Panc1 (cell line): Measurements from ENCODE around the gene TMEM117. TPM values are rescaled to one million over a fixed set of nuclear protein-coding genes. Genes with fewer than 3 reads are reported as not detected.

Experiments used
- ATAC-seq: fragments of 200-7000 bp; cut with Tn5 transposase; 2 replicates; pipeline ENCODE4 v1.9.1; 2020; ENCODE audit warnings: mild to moderate bottlenecking, moderate library complexity
- BruUV-seq: library from RNA; stranded (reverse); fragments of 400-500 nt; replicated peaks from 2 replicates; lab custom pipeline; 2021; lab: Mats Ljungman, UMichigan
- CTCF ChIA-PET: fragments of 300-600 bp; sonication (Branson Sonifier 250); formaldehyde crosslinking; loops from one replicate; lab custom pipeline; 2022; ENCODE audit warnings: antibody characterized with exemption; lab: Charles Lee
- POLR2A ChIA-PET: fragments of 300-600 bp; sonication (Branson Sonifier 250); formaldehyde crosslinking; loops from one replicate; lab custom pipeline; 2022; ENCODE audit warnings: antibody characterized with exemption; lab: Charles Lee
- DNase-seq: peaks from one replicate; pipeline ENCODE4 v3.0.0-alpha.2; 2010; ENCODE audit warnings: low read depth, low spot score
- H3K27ac ChIP-seq: 2 replicates; pipeline ENCODE4 v1.5.1; 2011; ENCODE audit warnings: mild to moderate bottlenecking, low read length, inconsistent platforms
- H3K27me3 ChIP-seq: fragments of 200-500 bp; sonication (Bioruptor generic); 2 replicates; pipeline ENCODE4 v1.6.0; 2014; ENCODE audit warnings: low read length, inconsistent platforms; ENCODE audit not compliant: control insufficient read depth, insufficient read depth
- H3K36me3 ChIP-seq: fragments of 200-500 bp; sonication (Bioruptor generic); 2 replicates; pipeline ENCODE4 v1.5.1; 2014; ENCODE audit warnings: inconsistent platforms, mild to moderate bottlenecking, low read length, moderate library complexity; ENCODE audit not compliant: control insufficient read depth, insufficient read depth
- H3K4me1 ChIP-seq: 2 replicates; pipeline ENCODE4 v1.5.1; 2011; ENCODE audit warnings: inconsistent platforms, mild to moderate bottlenecking, low read length, moderate library complexity; ENCODE audit not compliant: control insufficient read depth, insufficient read depth
- H3K4me3 ChIP-seq, 2 experiments: 2 replicates each; pipeline ENCODE4 v1.5.1; 2011 to 2012; ENCODE audit warnings: low read depth in 2 of 2, low read length in 2 of 2, mild to moderate bottlenecking in 2 of 2, inconsistent platforms in 1 of 2, moderate library complexity in 1 of 2
- H3K9me3 ChIP-seq: fragments of 200-500 bp; sonication (Bioruptor generic); 2 replicates; pipeline ENCODE4 v1.5.1; 2014; ENCODE audit warnings: low read depth, mild to moderate bottlenecking, inconsistent platforms, low read length, moderate library complexity; ENCODE audit not compliant: control insufficient read depth, insufficient read depth
- POLR2AphosphoS5 ChIP-seq: IDR thresholded peaks from 2 replicates; pipeline ENCODE4 v1.6.1; 2012; ENCODE audit warnings: mild to moderate bottlenecking, low read depth, low read length, moderate library complexity
- SIN3A ChIP-seq: IDR thresholded peaks from 2 replicates; pipeline ENCODE4 v1.6.1; 2012; ENCODE audit warnings: low read depth, mild to moderate bottlenecking, low read length, moderate library complexity, borderline replicate concordance; ENCODE audit not compliant: insufficient read depth
- TCF7L2 ChIP-seq: IDR thresholded peaks from 2 replicates; pipeline ENCODE4 v1.6.1; 2011; ENCODE audit warnings: mild to moderate bottlenecking, low read depth, low read length, inconsistent platforms
- in situ Hi-C: cut with HindIII; loops from 2 replicates; pipeline ENCODE4 v1.10.0; 2016; ENCODE audit warnings: low sequenced_read_pairs, low pct_unique_long_range_greater_than_20kb
- intact Hi-C: fragments of 100-400 bp; cut with micrococcal nuclease; formaldehyde crosslinking; loops from one replicate; pipeline ENCODE4 v1.10.0; 2022; ENCODE audit not compliant: unreplicated experiment
- total RNA-seq: library from RNA; stranded (reverse); gene quantifications from one replicate; pipeline ENCODE4 v1.2.1, GENCODE V29; 2021; ENCODE audit not compliant: unreplicated experiment
- TF ChIP-seq, protein P1 (sequence below): fragments of 450-650 bp; IDR thresholded peaks from 2 replicates; pipeline ENCODE4 v1.5.1; 2017; ENCODE audit warnings: mild to moderate bottlenecking
- TF ChIP-seq, protein P2 (sequence below), 2 experiments: IDR thresholded peaks; 2 replicates each; pipeline ENCODE4 v1.6.1; 2011 to 2012; ENCODE audit warnings: low read depth in 2 of 2, control low read depth in 1 of 2, low read length in 1 of 2, mild to moderate bottlenecking in 1 of 2, moderate library complexity in 1 of 2; ENCODE audit not compliant: insufficient read depth in 1 of 2

TMEM117 gene
- total RNA-seq, 1 experiment from 2014 or later: 5.5 TPM

DNA sequence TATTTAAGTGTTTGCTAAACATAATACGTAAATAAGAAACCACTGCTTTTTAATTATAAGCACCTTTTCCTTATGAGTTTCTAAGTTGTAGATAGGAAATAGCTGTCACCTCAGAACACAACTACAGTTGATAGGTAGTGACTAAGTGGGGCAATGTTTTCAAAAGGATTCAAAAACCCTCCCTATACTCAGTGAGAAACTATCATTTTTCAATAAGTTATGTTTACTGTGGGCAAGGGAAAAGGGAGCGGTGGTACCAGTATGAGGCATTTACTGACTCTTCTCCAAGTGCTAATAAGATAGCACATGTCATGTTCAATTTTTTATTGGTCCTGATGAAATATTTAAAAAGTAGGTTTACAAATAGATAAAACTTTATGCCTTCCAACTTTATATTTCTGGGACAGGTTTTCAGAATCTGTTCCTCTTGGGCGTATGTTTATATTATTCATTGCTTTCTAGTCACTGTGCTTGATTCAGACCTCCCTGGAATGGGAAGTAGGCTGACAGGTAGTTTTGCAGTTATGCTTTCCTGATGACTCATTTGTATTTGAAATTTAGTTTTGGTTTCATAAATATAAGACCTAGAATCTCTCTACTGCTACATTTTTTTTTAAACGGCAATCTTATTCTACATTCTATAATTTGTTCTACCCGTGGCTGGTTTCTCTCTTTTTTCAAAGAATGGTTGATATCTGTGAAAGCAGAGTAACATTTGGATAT is 153.1 kb downstream of the TMEM117 start:
- ATAC-seq: no peak
- H3K27me3 ChIP-seq: no peaks in the 10 kb centered on the region
- TF ChIP-seq POLR2AphosphoS5: no peak
- TF ChIP-seq, protein P1, sequence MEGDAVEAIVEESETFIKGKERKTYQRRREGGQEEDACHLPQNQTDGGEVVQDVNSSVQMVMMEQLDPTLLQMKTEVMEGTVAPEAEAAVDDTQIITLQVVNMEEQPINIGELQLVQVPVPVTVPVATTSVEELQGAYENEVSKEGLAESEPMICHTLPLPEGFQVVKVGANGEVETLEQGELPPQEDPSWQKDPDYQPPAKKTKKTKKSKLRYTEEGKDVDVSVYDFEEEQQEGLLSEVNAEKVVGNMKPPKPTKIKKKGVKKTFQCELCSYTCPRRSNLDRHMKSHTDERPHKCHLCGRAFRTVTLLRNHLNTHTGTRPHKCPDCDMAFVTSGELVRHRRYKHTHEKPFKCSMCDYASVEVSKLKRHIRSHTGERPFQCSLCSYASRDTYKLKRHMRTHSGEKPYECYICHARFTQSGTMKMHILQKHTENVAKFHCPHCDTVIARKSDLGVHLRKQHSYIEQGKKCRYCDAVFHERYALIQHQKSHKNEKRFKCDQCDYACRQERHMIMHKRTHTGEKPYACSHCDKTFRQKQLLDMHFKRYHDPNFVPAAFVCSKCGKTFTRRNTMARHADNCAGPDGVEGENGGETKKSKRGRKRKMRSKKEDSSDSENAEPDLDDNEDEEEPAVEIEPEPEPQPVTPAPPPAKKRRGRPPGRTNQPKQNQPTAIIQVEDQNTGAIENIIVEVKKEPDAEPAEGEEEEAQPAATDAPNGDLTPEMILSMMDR: no peak
- no peak for TF ChIP-seq TCF7L2
- TF ChIP-seq SIN3A: no peak
- TF ChIP-seq, protein P2, sequence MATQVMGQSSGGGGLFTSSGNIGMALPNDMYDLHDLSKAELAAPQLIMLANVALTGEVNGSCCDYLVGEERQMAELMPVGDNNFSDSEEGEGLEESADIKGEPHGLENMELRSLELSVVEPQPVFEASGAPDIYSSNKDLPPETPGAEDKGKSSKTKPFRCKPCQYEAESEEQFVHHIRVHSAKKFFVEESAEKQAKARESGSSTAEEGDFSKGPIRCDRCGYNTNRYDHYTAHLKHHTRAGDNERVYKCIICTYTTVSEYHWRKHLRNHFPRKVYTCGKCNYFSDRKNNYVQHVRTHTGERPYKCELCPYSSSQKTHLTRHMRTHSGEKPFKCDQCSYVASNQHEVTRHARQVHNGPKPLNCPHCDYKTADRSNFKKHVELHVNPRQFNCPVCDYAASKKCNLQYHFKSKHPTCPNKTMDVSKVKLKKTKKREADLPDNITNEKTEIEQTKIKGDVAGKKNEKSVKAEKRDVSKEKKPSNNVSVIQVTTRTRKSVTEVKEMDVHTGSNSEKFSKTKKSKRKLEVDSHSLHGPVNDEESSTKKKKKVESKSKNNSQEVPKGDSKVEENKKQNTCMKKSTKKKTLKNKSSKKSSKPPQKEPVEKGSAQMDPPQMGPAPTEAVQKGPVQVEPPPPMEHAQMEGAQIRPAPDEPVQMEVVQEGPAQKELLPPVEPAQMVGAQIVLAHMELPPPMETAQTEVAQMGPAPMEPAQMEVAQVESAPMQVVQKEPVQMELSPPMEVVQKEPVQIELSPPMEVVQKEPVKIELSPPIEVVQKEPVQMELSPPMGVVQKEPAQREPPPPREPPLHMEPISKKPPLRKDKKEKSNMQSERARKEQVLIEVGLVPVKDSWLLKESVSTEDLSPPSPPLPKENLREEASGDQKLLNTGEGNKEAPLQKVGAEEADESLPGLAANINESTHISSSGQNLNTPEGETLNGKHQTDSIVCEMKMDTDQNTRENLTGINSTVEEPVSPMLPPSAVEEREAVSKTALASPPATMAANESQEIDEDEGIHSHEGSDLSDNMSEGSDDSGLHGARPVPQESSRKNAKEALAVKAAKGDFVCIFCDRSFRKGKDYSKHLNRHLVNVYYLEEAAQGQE (IDR thresholded peaks at IDR 0.05; ENCODE audit: insufficient read depth in 1 of 2, low read depth in 2 of 2, low read length in 1 of 2): no peak
- no TSS peak for BruUV-seq
- H3K36me3 ChIP-seq: no peaks in the 10 kb centered on the region
- intact Hi-C loops: no loop called here
- POLR2A ChIA-PET: no interaction called here
- in situ Hi-C loops: no loop called here
- H3K4me3 ChIP-seq: no peak overlapping the region
- no peaks in the 10 kb centered on the region for H3K4me1 ChIP-seq
- H3K27ac ChIP-seq: no peak overlapping the region
- no peaks in the 10 kb centered on the region for H3K9me3 ChIP-seq
- DNase-seq: no peak
- CTCF ChIA-PET: no interaction called here

DNA sequence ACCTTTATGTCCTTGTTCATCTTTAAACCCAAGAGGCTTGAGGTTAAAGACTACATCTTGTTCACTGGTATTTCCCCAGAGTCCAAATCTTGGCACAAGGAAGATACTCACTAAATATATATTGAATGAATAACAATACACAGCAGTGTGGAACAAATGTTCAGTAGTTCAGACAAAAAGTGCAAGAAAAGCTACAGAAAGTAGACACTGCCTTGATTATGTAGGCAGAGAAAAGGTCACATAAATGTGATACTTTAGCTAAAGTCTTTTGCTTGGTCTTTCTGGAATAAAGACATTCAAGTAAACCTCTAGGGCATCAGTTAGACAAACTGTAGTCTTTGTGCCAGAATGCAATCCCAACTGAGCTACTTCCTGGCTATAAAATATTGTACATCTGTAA is 157.0 kb downstream of the TMEM117 start:
- Histone ChIP-seq H3K4me1 (no peaks in the 10 kb centered on the region), H3K9me3 (no peaks in the 10 kb centered on the region), H3K4me3 (no peak overlapping the region), H3K27ac (no peak overlapping the region), H3K27me3 (no peaks in the 10 kb centered on the region), H3K36me3 (no peaks in the 10 kb centered on the region)
- BruUV-seq: no TSS peak
- TF ChIP-seq, protein P1: no peak
- TF ChIP-seq POLR2AphosphoS5: no peak
- TF ChIP-seq SIN3A: no peak
- TF ChIP-seq, protein P2 (IDR thresholded peaks at IDR 0.05; ENCODE audit: insufficient read depth in 1 of 2, low read depth in 2 of 2, low read length in 1 of 2): no peak
- no peak for TF ChIP-seq TCF7L2
- CTCF ChIA-PET: no interaction called here
- intact Hi-C loops: no loop called here
- ATAC-seq: no peak
- POLR2A ChIA-PET: no interaction called here
- in situ Hi-C loops: no loop called here
- DNase-seq: no peak
